HG03469 (cell line): ENCODE measurements around the gene MMUT.
"Not testable (repeated sequence)": the region's sequence is repeated elsewhere in the genome, so short reads cannot be mapped to it uniquely, and the experiment has no call there.

ENCODE experiments used
- ATAC-seq: cut with Tn5 transposase; IDR thresholded peaks from one replicate; pipeline ENCODE4 v1.9.1; 2021; ENCODE audit warnings: mild to moderate bottlenecking, moderate library complexity, moderate number of reproducible peaks; ENCODE audit not compliant: unreplicated experiment

MMUT gene

GRCh38 chr6:49430187-49430586 is 32.9 kb downstream of the MMUT start:
- no peak for ATAC-seq

DNA sequence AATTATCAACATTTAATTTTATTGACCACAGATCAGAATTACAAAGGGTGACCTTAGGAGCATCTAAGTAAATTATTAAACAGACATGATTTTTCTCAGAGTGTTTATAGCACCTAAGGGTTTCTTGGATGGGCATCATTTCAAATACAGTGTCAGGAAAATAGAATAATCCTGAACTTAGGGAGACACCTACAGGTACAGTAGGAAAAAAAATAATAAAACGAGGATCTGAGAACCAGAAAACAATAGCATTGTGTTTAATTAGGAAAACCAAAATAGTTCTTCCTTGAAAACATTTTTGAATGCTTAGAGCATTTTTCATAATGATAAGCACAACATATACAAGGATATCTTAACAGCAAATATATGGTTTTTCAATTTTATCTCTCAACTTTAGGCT is 39.2 kb downstream of the MMUT start:
- no peak for ATAC-seq

- no peak for ATAC-seq
Measured at GRCh38 chr6:49416195-49416594, 46.9 kb downstream of the MMUT start.

DNA sequence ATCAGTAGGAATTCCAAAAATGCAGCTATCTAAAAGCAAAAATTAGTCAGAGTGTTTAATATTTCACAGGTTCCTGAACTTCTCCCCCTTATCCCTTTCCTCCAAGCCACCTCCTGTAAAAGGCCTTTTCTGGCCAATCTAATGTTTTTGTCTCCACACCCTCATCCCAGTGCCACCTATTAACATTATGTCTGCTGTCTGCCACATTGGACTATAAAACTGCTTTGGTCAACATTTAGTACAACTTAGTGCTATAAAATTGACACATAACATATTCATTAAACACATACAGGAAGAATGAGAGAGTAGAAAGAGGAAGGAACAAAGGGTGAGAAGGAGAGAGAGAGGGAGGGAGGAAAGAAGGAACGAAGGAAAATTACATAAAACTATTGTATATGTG is 47.7 kb downstream of the MMUT start:
- no peak for ATAC-seq

DNA sequence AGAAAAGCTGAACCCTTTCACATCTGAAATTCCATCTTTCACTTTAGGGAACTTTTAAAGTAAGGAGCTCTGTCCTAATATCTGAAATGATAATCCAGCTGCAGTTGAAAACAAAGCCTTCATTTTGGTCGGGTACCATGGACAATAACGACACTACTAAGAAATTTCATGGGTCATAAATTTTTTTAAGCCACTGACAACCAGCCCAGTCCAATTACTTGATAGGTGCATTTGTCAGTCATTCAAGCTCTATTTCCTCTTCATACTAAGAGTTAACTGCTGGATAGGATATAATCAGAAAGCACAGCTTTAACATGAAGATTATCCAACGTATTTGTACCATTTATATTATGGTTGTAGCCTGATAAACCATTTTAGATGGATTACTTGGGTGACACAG is 52.5 kb downstream of the MMUT start:
- ATAC-seq = no peak

DNA sequence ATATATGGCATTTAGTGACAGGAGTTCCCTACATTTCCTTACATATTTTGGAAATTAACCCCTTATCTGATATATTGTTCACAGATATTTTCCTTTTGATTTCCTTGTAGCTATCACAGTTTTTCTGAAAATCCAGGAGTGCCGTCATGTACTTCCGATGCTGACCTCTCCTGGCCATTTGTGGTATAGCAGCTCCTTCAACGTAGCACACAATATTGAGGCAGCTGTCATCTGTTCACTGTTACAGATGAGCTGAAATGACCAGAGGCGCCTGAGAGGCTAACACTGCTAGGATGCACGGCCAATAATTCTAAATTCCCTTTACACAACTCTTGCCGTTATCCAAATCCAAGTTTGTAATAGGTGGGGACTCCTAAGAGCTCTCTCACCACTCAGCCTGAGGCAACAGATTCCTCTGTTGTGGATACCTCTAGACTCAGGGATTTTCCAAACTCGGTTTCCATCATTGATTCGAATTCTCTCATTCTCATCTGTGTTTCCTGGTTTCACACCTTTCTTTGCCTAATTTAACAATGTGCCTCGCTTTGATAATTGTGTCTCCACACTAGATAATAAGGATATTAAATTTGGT is 53.0 kb downstream of the MMUT start:
- ATAC-seq = peak; percentile 81

GRCh38 chr6:49406250-49406970 is 56.6 kb downstream of the MMUT start:
- no peak for ATAC-seq

- no peak for ATAC-seq
Measured at GRCh38 chr6:49401063-49401462, 62.0 kb downstream of the MMUT start.

DNA sequence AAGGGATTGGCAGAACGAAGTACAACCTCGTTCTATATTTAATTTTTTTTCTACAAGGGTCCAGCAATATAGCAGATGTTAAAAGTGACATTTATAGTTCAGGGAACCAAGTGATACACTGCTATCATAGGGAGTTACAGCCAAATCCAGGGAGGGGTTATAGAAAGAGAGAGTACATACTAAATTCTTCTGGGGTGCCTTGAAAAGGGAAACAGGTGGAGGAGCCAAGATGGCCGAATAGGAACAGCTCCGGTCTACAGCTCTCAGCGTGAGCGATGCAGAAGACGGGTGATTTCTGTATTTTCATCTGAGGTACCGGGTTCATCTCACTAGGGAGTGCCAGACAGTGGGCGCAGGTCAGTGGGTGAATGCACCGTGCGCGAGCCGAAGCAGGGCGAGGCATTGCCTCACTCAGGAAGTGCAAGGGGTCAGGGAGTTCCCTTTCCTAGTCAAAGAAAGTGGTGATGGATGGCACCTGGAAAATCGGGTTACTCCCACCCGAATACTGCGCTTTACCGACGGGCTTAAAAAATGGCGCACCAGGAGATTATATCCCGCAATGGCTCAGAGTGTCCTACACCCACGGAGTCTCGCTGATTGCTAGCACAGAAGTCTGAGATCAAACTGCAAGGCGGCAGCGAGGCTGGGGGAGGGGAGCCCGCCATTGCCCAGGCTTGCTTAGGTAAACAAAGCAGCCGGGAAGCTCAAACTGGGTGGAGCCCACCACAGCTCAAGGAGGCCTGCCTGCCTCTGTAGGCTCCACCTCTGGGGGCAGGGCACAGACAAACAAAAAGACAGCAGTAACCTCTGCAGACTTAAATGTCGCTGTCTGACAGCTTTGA is 76.2 kb downstream of the MMUT start:
- not testable (repeated sequence) for ATAC-seq

- ATAC-seq = no peak
Measured at GRCh38 chr6:49384904-49385303, 78.1 kb downstream of the MMUT start.
